Left lung (tissue), 10 donors: ENCODE data around the gene PPP4C. TPM values are rescaled to one million over a fixed set of nuclear protein-coding genes. Genes with fewer than 3 reads are reported as not detected.

Source experiments
- ATAC-seq: fragments of 200-7000 bp; cut with Tn5 transposase; one replicate; pipeline ENCODE4 v1.9.1; 2020; ENCODE audit warnings: moderate library complexity
- DNase-seq, 4 donors: peaks; one replicate each; pipeline ENCODE4 v3.0.0-alpha.2; 2013 to 2020
- H3K27ac ChIP-seq, 2 donors: fragments of 200-600 bp; sonication (generic) in 1 of 2; one replicate each; pipeline versions ENCODE4 v1.5.0 to v1.8.0; 2020 to 2021
- H3K27me3 ChIP-seq, 2 donors: fragments of 200-600 bp; sonication (generic) in 1 of 2; one replicate each; pipeline versions ENCODE4 v1.5.0 to v1.8.0; 2020 to 2021
- H3K36me3 ChIP-seq, 2 donors: fragments of 200-600 bp; sonication (generic) in 1 of 2; one replicate each; pipeline versions ENCODE4 v1.5.0 to v1.8.0; 2020 to 2021
- H3K4me1 ChIP-seq, 2 donors: fragments of 200-600 bp; one replicate each; pipeline ENCODE4 v1.8.0; 2021
- H3K4me3 ChIP-seq, 2 donors: fragments of 200-600 bp; sonication (generic) in 1 of 2; one replicate each; pipeline versions ENCODE4 v1.5.0 to v1.8.0; 2020 to 2021; ENCODE audit warnings: mild to moderate bottlenecking in 1 of 2
- H3K9me3 ChIP-seq, 2 donors: fragments of 200-600 bp; sonication (generic) in 1 of 2; one replicate each; pipeline versions ENCODE4 v1.5.0 to v1.8.0; 2020 to 2021
- CTCF ChIP-seq, 2 donors: fragments of 200-600 bp; sonication (generic) in 1 of 2; IDR thresholded peaks; one replicate each; pipeline versions ENCODE4 v1.5.0 to v1.8.0; 2021; ENCODE audit warnings: antibody characterized with exemption in 2 of 2
- intact Hi-C, 2 donors: fragments of 100-400 bp; cut with DNase I; formaldehyde crosslinking; loops; one replicate each; pipeline versions ENCODE4 v1.11.2 to v1.14.2; 2022
- polyA plus RNA-seq, 6 donors: library from polyadenylated mRNA; unstranded; fragments of 120-200 nt; gene quantifications; one replicate each; pipeline ENCODE4 v1.2.1, GENCODE V29; 2013; ENCODE audit not compliant: insufficient read length in 6 of 6
- total RNA-seq, 2 donors: library from RNA; stranded (reverse); fragmentation: NEBNext Ultra II Directional; extraction: Animal tissue kit (Norgen Biotek cat#: 25700); gene quantifications; one replicate each; pipeline ENCODE4 v1.2.1, GENCODE V29; 2021
- donor health status: DM: no; HTN: yes; CAD: no.
- donor health status: DM: no; HTN: no; CAD: no.

The PPP4C gene
- total and polyA plus RNA-seq, 8 donors: 62.0 to 89.8 (median 76.9) TPM

- Histone ChIP-seq H3K9me3 (no peaks in the 10 kb centered on the region), H3K27ac (peak overlapping the region in 1 of 2 donors; percentile 74), H3K36me3 (peaks cover 0 to 44% of the 10 kb centered on the region in 2 donors), H3K4me3 (no peak overlapping the region), H3K4me1 (peaks cover 10 to 50% of the 10 kb centered on the region in 2 donors), H3K27me3 (no peaks in the 10 kb centered on the region)
- TF ChIP-seq CTCF (IDR thresholded peaks at IDR 0.05): no peak
- ATAC-seq (no peak), DNase-seq (no peak)
- intact Hi-C loops: no loop called here
Measured at GRCh38 chr16:30087181-30087898, 11.5 kb downstream of the PPP4C start.

GRCh38 chr16:30088237-30088831 lies 12.5 kb downstream of the PPP4C start:
- Histone ChIP-seq H3K36me3 (peaks cover 0 to 34% of the 10 kb centered on the region in 2 donors), H3K27ac (peak overlapping the region in 1 of 2 donors; percentile 74), H3K4me3 (no peak overlapping the region), H3K4me1 (peaks cover 17 to 60% of the 10 kb centered on the region in 2 donors), H3K9me3 (no peaks in the 10 kb centered on the region), H3K27me3 (no peaks in the 10 kb centered on the region)
- ATAC-seq: no peak
- DNase-seq: no peak
- intact Hi-C loops: no loop called here
- no peak for TF ChIP-seq CTCF (IDR thresholded peaks at IDR 0.05)

- peak overlapping the region in 1 of 2 donors; percentile 69 for H3K27ac ChIP-seq
- peaks cover 18 to 67% of the 10 kb centered on the region in 2 donors for H3K4me1 ChIP-seq
- intact Hi-C loops: no loop called here
Measured at GRCh38 chr16:30088832-30089624, 13.2 kb downstream of the PPP4C start.

GRCh38 chr16:30090610-30091331 lies 15.0 kb downstream of the PPP4C start:
- Histone ChIP-seq H3K36me3 (peaks cover 0 to 23% of the 10 kb centered on the region in 2 donors), H3K9me3 (no peaks in the 10 kb centered on the region), H3K4me3 (peak overlapping the region in 1 of 2 donors; percentile 49), H3K27ac (peak overlapping the region; percentile 26 to 95), H3K4me1 (peaks cover 24 to 79% of the 10 kb centered on the region in 2 donors), H3K27me3 (no peaks in the 10 kb centered on the region)
- ATAC-seq (no peak), DNase-seq (peak in 1 of 4 donors; percentile 80)
- TF ChIP-seq CTCF (IDR thresholded peaks at IDR 0.05): no peak
- intact Hi-C loops: no loop called here

More at GRCh38 chr16:30088832-30089624, 13.2 kb downstream of the PPP4C start:
- no peak overlapping the region for H3K4me3 ChIP-seq
- DNase-seq: peak in 1 of 4 donors; percentile 61
- TF ChIP-seq CTCF (IDR thresholded peaks at IDR 0.05): no peak
- no peaks in the 10 kb centered on the region for H3K9me3 ChIP-seq
- peaks cover 0 to 32% of the 10 kb centered on the region in 2 donors for H3K36me3 ChIP-seq
- no peaks in the 10 kb centered on the region for H3K27me3 ChIP-seq
- ATAC-seq: no peak
